ENCODE data around the gene ZMYND8.
A peak's percentile ranks its signal among the peaks of the same experiment; 100 is the strongest.
"Not testable (repeated sequence)": the region's sequence is repeated elsewhere in the genome, so short reads cannot be mapped to it uniquely, and the experiment has no call there.

The ZMYND8 gene

GRCh38 chr20:47356526-47357295, at the start of gene ZMYND8:
Gene ZMYND8, minus strand, starts transcription at chr20:47356699. Its CDS starts 29 bp downstream, at chr20:47356670.
- DNase-seq: peak; percentile 93

DNA sequence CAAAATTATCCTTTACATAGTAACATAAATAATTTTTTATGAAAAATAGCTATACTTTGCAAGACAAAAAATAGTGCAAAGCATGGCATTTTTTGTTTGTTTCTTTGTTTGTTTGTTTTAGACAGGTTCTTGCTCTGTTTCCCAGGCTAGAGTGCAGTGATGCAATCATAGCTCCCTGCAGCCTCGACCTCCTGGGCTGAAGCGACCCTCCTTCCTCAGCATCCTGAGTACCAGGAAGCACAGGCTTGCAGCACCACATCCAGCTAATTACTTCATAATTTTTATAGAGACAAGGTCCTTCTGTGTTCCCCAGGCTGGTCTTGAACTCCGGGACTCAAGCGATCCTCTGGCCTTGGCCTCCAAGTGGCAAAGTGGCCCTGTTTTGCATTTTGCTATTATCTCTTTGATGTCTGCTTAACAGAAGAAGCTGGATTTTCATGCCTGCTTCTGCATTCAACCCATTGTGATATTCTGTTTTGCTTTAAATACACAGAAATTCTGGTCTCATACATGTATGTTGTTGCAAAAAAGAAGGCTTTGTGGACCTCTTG, 49.4 kb upstream of the ZMYND8 start:
- DNase-seq: no peak

DNA sequence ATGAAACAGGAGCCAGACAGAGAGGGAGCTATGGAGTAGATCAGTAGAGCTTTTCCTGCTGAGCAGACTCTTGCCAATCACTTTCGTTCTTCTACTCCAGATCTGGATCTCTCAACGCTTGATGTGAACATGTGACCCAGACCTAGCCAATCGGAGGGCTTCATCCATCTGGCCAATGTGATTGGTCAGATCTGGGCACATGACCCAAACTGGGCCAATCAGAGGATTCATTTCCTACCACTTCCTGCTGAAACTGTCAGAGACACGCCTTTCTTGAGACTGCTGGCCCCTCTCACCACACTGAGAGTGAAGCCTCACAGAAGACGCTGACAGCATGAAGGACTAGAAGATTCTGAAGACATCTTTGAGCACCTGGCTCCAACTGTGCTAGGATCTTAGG, 44.2 kb upstream of the ZMYND8 start:
- no peak for DNase-seq

- peak; percentile 58 for DNase-seq
Measured at GRCh38 chr20:47397652-47398301, 41.3 kb upstream of the ZMYND8 start.

DNA sequence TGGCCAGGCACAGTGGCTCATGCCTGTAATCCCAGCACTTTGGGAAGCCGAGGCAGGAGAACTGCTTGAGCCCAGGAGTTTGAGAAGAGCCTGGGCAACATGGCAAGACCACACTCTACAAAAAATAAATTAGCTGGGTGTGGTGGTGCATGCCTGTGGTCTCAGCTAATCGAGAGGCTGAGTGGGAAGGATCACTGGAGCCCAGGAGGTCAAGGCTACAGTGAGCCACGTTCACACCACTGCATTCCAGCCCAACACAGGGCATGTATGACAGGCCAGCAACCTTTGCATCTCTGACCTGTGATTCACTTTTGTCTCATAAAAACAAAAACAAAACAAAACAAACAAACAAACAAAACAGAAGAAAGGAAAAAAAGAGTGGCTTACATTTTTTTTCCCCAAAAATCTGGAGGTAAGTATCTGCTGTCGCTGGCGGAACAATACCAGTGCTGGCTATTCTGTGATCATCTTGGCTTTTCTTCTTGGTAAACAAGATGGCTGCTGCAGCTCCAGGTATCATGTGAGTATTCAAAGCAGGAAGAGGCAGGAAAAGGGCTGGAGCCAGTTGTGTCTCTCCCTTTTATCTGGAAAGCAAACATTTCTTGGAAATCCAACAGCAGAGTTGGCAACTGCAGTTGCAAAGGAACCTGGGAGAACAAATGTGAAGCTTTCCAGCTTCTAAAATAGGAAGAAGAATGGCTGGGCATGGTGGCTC, 40.4 kb upstream of the ZMYND8 start:
- DNase-seq: no peak

DNA sequence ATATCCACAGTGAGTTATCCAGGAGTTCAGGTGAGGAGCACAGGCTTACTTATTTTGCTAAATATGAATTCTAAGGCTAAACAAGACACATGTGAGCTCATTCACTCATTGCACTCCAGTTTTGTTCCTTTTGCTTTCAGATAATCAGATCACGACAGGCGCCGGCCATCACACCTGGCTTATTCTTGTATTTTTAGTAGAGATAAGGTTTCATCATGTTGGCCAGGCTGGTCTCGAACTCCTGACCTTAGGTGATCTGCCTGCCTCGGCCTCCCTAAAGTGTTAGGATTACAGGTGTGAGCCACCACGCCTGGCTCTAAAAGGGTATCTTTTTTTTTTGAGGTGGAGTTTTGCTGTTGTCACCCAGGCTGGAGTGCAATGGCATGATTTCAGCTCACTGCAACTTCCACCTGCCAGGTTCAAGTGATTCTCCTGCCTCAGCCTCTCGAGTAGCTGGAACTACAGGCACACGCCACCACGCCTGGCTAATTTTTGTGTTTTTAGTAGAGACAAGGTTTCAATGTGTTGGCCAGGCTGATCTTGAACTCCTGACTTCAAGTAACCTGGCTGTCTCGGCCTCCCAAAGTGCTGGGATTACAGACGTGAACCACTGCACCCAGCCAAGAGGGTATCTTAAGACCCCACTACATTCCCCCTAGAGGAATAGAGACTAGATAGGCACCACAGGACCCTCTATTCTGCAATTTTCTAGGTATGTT, 37.5 kb upstream of the ZMYND8 start:
- not testable (repeated sequence) for DNase-seq

DNA sequence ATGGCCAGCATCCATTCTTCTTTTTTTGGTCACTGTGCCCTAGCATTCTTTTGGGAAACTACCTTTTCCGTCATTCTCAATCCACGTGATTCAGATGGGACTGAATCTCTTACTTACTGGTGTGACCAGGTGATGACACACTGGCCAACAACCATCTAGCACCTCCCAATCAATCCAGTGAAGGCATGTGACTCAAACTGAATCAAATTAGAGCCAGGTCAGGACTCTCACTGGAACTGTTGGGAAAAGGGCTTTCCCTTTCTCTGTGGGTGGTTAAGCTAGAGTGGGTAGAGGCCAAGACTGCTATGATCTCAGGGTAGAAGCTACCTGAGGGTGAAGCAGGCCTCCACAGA, 36.2 kb upstream of the ZMYND8 start:
- DNase-seq: no peak

DNA sequence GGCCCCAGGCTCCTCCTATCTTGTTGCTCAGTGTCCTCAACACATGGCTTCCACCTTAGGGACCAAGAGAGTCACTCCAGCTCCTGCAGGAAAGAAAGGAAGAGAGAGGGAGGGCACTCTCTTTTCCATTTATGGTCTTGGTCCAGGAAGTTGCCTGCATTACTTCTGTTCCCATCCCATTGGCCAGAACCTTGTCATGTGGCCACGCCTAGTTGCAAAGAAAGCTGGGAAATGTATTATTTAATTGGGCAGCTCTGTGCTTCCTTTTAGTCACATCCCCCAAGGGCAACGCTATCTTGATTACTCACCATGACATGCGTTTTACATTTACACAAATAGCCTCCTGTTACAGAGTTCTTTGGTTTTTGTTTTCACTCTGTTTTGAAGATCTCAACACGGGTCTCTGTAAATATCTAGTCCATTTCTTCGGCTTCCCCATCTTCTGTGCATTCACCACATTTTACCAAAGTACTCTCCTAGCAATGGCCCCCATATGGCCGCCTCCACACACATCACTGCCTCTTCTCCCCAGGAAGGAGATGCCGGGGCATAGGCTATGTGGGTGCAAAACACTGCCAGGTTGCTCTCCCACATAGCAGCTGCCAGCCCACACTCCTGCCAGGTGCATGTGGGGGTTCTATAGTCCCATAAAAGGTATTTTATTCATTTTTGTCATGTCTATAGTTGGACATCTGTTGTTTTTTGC, 35.7 kb upstream of the ZMYND8 start:
- no peak for DNase-seq

GRCh38 chr20:47391276-47392010, 34.9 kb upstream of the ZMYND8 start:
- no peak for DNase-seq

- DNase-seq: no peak
Measured at GRCh38 chr20:47389867-47390347, 33.4 kb upstream of the ZMYND8 start.

DNA sequence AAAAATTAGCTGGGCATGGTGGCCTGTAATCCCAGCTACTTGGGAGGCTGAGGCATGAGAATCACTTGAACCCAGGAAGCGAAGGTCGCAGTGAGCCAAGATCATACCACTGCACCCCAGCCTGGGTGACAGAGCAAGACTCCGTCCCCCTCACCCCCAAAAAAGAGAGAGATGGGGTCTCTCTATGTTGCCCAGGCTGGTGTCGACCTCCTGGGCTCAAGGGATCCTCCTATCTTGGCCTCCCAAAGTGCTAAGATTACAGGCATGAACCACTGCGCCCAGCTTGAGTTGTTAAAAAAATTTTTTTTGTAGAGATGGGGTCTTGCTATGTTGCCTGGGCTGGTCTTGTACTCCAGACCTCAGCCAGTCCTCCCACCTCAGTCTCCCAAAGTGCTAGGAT, 29.5 kb upstream of the ZMYND8 start:
- DNase-seq: not testable (repeated sequence)

DNA sequence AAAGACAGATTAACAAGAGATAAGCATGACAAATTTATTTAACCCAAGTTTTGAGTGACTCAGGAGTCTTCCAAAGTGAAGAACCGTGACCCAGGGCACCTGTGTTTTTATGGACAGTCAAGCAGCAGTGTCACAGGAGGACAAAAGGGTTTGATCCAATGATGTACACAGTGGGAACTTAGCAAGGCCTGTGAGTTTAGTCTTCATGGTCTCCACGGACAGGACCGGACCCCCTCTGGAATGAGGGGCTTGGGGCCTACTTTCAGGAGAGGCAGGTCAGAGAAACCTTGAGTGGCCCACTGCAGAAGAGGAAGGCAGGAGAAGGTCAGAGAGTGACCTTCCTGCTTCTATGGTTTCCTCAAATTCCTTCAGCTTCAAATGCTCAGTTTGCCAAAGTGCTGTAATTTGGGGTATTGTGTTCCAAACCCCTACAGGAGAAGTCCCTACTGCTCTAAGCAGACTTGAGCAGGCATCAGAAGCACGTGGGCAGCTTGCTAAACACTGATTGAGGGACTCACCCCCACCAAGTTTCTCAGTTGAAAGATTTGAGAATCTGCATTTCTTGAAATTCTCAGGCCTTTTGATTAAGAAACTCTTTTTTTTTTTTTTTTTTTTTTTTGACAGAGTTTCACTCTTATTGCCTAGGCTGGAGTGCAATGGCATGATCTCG, 26.4 kb upstream of the ZMYND8 start:
- no peak for DNase-seq

- peak; percentile 38 for DNase-seq
Measured at GRCh38 chr20:47380481-47380880, 24.0 kb upstream of the ZMYND8 start.

DNA sequence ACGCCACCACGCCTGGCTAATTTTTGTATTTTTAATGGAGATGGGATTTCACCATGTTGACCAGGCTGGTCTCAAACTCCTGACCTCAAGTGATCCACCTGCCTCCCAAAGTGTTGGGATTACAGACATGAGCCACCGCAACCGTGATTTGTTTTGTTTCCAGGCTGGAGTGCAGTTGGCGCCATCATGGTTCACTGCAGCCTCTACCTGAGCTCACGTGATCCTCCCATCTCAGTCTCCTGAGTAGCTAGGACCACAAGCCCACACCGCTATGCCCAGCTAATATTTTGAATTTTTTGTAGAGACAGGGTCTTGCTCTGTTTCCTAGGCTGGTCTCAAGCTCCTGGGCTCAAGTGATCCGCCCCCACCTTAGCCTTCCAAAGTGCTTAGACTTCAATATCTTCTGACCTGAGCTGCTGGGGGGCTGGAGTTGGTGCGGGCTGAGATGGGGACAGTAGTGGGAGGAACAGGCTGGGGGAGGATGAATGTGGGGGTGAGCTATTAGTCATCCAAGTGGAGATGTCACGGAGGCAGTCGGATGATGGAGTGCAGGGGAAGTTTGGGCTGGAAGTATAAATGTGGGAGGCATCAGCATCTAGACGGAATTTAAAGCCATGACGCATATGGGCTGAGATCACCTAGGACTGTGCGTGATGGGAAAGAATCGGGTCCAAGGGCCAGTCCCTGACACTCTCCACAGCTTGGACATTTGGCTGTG, 23.1 kb upstream of the ZMYND8 start:
- no peak for DNase-seq

DNA sequence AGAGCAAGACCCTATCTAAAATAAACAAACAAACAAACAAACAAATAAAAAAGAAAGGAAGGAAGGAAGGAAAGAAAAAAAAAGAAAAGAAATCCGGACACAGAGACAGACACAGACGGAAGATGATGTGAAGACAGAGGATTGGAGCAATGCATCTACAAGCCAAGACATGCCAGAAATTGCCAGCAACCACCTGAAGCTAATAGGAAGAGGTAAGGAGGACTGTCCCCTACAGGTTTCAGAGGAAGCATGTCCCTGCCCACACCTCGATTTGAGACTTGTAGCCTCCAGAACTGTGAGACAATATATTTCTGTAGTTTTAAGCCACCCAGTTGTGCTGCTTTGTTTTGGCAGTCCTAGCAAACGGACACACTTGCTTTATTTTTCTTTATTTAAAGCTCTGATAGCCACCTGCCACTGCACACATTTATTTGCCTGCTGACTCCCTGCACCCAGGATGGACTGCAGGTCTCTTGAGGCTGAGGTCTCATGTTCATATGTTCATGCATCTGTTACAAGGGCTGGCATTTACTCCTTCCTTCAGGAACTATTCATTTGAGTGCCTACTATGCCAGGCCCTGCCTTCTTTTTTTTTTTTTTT, 20.7 kb upstream of the ZMYND8 start:
- DNase-seq: no peak

DNA sequence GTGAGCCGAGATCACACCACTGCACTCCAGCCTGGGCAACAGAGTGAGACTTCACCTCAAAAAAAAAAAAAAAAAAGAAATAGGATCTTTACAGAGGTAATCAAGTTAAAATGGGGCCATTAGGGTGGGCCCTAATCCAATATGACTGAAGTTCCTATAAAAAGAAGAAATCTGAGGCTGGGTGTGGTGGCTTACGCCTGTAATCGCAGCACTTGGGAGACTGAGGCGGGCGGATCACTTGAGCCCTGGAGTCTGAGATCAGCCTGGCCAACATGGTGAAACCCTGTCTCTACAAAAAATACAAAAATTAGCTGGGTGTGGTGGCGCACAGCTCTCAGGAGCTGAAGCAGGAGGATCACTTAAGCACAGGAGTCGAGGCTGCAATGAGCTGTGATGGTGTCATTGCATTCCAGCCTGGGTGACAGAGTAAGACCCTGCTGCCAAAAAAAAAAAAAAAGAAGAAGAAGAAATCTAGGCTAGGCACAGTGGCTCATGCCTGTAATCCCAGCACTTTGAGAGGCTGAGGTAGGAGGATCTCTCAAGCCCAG, 19.7 kb upstream of the ZMYND8 start:
- DNase-seq: not testable (repeated sequence)

DNA sequence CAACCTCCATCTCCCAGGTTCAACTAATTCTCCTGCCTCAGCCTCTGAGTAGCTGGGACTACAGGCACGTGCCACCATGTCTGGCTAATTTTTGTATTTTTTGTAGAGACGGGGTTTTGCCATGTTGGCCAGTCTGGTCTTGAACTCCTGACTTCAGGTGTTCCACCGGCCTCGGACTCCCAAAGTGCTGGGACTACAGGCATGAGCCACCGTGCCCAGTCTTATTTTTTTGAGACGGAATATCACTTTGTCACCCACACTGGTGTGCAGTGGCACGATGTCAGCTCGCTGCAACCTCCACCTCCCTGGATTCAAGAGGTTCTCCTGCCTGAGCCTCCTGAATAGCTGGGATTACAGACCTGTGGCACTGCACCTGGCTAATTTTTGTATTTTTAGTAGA, 17.6 kb upstream of the ZMYND8 start:
- not testable (repeated sequence) for DNase-seq

GRCh38 chr20:47373206-47373733, 16.8 kb upstream of the ZMYND8 start:
- DNase-seq: no peak

All from NCI-H510A treated with DMSO at 0.1 percent for 48 hours (cell line).